HG03558 (cell line): Measurements from ENCODE around the gene HEMK1.

Experiments
- ATAC-seq: cut with Tn5 transposase; IDR thresholded peaks from one replicate; pipeline ENCODE4 v1.9.1; 2021; ENCODE audit warnings: moderate number of reproducible peaks; ENCODE audit not compliant: unreplicated experiment; ENCODE audit errors: extremely low read depth

HEMK1 gene

DNA sequence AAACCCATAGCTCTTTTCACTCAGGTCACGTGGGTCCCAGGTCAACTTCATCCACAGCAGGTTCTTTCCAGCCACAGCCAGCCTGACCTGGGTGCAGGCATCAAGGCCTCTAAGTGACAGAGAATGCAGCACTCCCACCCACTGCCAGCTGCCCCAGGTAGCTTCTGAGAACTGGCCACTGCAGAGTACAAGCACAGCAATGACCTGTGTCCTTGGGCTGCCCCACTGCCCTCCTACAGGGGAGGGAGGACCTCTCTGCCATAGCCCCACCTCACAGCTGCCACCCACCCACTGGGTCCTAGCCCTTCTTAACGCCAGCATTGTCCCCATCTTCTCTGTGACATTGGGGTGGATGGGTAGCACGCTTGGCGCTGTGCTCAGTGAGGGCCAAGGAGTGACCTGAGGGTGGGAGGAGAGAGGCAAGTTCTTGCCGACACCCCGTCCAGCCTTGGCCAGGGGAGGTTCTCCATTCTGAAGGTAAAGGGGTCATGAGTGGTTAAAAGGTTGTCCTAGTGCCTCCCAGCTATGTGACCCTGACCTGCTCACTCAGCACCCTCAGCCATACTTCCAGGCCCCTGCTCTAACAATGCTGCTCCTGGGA lies 29.9 kb downstream of the HEMK1 start:
- ATAC-seq = no peak

GRCh38 chr3:50599716-50600118 lies 30.4 kb downstream of the HEMK1 start:
- ATAC-seq = no peak

DNA sequence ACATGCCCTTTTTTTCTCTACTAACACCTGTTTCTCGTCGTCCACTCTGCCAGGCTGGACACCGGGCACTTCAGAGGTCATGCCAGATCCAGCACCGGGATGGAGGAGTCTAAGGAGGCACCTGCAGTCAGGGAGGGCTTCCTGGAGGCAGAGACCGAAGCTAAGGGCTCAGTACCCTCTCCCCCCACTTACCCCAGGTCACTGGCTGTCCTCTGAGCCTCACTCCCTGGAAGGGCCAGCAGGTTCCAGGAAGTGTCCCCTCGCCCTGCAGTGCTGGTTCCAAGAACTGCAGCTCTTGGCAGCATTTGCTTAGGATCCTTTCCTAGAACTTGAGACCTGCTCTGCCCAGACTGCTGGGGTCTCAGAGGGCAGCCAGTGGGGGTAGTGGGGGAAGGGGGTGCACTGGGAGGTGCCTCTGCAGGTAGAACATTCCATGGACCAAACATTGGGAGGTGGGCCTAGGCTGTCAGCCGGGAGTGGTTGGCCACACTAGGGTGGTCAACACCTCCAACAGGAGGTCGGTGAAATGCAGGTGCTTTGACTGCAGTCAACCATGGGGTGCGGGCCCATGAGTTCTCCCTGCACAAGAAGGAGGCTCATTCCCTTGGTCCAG lies 30.9 kb downstream of the HEMK1 start:
- ATAC-seq = no peak

GRCh38 chr3:50600841-50601591 lies 31.7 kb downstream of the HEMK1 start:
- no peak for ATAC-seq

DNA sequence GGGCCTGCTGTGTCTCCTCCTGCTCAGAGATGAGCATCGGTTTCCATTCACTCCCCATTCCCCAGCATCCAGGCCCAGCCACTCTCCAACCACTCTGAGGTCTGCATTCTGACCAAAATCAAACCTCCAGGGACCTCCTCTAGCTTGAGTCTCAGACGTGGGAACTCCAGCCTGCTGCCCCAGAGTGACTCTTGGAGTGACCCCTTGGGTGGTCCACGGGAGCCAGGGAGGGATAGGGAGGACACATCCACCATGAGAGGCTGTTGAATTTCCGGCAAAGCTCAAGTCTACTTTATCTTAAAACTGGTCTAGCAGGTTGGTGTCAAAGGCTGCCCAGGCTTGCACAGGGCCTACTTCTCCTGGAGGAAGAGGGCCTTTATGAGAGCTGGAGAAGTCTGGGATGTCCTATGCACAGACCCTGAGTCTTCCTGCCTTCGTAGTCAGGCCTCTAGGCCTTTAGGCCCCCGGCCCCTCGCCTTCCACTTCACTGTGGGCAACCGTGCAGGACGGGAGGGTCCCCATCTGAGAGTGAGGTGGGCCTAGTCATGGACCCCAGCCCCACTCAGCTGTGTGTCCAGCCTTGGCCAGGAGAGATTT lies 33.4 kb downstream of the HEMK1 start:
- no peak for ATAC-seq

DNA sequence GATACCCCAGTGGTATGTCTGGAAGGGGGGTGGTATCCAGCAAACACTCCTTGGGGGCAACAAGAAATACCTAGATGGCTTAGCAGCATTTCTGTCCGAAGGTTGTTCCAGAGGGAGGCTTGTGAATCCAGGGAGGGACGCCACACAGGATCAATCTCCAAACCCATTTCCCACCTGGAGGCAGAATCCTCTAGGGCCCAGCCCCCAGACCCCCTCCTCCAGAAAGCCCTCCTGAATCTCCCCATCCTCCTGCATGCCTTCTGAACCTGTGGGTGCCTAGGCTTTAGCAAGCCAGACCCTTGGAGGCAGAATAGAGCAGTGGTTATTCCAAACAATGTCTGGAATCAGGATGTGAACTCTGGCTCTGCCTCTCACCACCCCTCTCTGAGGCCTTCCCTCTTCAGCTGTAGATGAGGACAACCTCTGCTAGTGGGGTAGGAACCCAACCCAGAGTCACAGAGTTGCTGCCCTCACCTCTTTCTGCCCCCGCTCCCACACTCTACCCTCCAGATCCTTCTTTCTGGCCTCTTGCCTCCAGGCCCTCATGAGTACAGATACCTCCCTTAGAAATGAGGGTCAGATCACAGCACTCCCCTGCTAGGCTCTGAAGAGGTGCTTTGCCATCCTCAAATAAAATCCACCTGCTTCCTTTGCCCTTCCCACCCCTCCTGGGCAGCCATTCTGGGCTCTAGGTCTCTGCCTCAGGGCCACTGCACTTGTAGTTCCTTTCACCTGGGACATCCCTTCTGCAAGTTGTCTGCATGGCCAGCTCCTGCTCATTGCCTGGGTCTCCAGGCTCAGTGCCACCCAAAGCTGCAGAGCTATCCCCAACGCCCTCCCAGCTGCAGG lies 34.2 kb downstream of the HEMK1 start:
- no peak for ATAC-seq

GRCh38 chr3:50604110-50604621 lies 34.8 kb downstream of the HEMK1 start:
- ATAC-seq = no peak

DNA sequence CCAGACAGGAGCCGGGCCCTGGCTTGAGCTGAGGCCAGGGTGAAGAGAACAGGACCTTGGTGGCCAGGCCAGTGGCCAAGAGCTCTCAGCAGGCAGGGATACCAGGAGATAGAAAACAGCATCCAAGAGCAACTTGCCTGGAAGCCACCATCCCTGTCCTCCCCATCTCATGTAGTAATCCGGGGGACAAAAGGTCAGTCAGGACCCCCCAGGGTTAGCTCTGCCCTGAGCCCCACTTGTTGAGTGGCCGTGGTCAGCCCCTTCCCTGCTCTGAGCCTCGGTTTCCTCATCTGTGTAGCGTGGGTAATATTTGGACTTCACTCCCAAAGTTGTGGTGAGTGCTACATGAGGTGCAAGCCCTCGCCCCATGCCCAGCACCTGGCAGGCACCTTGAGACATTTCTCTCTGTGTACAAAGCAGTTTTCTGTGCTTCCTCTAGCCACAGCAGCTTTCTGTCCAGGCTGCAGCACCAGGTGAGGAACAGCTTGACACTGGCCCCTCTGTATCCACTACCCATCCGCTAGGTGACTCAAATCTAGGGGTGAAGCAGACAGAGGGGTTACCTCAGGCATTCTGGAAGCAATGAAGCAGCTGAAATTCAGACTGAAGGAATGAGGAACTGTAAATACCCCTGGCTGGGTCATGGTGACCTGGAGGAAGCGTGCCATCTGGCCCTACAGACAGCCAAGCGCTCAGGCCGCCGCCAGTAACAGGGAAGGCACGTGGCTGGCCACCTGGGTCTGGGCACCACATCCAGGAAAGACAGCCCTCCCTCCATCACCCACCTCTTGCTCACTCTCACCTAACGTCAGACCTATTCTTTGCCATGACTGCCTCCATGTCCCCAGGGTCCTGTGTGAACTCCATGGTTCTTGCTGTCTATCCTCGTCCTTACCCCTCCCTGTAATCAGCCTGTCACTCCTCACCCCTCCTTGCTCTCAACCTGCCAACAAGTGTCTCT lies 35.6 kb downstream of the HEMK1 start:
- ATAC-seq = no peak

DNA sequence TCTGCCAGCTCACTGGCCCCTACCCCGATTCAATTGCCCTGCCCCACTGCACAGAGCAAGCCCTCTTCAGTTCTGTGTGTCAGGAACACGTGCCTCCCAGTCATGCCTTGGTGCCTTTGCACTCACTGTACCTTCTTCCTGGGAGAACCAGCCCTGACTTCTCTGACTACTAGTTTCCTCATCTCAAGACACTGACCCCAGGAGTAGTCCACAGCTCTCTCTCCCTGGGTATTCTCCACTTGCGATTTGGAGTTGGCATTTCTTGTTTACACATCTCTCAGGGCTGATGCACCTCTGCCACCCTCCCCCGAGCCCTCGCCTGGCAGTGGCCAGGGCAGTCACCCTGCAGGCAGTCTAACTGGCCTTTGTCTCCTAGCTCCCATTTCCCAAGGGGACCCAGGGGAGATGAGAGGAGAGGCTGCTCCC lies 36.6 kb downstream of the HEMK1 start:
- ATAC-seq = no peak

DNA sequence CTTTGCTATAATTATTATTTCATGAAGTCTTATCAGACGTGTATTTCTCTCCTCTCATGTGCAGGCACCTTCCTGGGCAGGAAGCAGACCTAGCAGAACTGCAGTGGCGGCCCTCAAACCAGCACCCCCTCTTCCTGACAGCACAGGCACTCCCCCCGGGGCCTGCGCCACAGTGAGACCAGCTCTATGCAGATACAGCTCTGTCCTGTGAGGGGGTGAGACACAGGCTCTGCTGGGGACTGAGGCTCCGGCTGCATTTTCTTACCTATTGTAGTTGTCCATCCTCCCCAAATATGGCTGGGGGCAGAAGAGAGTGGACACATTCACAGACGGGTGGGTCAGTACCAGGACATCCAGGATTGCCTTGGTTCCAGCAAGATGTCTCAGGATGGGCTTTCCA lies 37.3 kb downstream of the HEMK1 start:
- no peak for ATAC-seq

DNA sequence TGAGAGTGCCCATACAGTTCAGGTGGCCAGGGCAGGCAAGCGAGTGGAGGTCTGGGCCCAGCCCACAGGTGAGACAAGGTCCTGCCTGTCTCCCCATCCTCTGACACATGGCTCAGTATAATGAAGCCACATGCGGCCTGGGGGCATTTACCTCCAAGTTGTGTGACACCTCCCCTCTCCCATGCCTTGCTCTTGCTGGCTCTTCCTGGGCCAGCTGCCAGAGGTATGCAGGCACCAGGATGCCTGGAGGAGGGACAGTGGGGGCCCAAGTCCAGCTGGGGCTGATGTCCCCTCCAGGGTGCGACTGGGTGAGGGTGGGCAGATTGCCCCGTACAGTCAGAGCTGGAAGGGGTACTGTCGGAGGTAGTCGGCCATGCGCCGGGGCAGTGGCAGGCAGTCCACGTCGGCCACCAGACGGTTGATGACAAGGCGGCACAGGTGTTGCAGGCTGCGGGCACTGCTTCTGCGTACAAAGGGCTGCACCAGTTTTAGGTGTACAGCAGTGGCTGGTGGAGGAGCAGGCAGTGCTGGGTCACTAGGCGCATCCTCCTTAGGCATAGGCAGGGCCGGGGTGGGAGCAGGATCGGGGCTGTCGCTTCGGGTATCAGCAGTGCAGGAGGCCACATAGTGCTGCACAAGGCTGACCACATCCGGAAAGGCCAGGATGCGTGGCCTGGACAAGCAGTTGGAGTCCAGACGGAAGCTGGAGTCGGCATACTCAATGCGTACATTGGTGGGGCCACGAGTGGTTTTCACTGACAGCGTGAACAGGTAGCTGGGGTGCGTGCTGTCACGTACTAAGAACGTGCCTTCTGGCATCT lies 38.2 kb downstream of the HEMK1 start:
- ATAC-seq = no peak

DNA sequence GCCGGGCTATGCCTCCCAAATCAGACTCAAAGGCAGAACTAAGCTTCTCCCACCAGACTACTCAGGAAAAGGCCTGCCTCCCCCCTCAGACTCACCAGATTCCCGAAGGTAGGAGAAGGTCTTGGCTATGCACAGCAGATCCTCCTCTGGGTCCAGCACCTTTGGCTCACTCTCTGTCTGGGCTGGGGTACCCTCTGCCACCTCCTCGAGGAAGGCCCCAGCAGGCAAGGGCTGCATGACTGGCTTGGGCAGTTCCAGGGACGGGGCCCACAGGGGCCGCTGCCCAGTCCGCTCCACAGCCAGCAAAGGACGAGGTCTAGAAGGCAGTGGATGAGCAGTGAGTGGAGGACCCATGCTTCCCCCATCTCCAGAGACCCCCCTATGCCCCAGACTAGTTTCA lies 39.0 kb downstream of the HEMK1 start:
- no peak for ATAC-seq

GRCh38 chr3:50609071-50609762 lies 39.9 kb downstream of the HEMK1 start:
- no peak for ATAC-seq

DNA sequence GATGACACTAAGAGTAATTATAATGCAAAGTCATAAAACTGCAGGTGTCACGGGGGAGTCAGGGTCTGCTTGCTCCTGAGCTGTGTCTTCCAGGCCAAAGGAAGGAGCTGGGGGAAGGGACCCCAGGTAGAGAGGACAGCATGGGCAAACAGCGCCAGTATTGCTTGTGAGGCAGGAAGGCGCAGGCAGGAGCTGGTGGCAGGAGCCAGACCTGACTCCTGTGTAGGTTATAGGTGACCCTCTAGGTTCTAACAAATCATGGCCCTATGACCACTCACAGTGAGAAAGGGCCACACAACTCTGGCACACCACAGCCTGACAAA lies 40.4 kb downstream of the HEMK1 start:
- no peak for ATAC-seq

- ATAC-seq = no peak
Observed at GRCh38 chr3:50610181-50610971, 41.1 kb downstream of the HEMK1 start.

GRCh38 chr3:50610992-50611463 lies 41.7 kb downstream of the HEMK1 start:
- ATAC-seq = no peak
